Heart left ventricle (tissue), 13 donors: ENCODE results near the gene DOCK7.

Experiments
- POLR2A ChIP-seq, 2 donors: fragments of 450-650 bp; IDR thresholded peaks; one replicate each; pipeline ENCODE4 v1.6.1; 2017; ENCODE audit warnings: antibody characterized with exemption in 2 of 2, mild to moderate bottlenecking in 2 of 2, moderate library complexity in 2 of 2
- TF ChIP-seq, protein P1 (sequence below), 12 donors: fragments of 200-600 bp; sonication (generic) in 4 of 12; IDR thresholded peaks; one replicate each; pipeline versions ENCODE4 v1.5.0 to v1.8.0; 2018 to 2022; ENCODE audit warnings: antibody characterized with exemption in 12 of 12, mild to moderate bottlenecking in 5 of 12
- donor health status: ischemic (EF 13 %, LVEDD 7.1; RV severe dilation, severe dysfunction).
- donor health status: DM: no; HTN: yes; CAD: no.
- donor health status: DM: no; HTN: no; CAD: no.
- donor health status: ischemic (EF 25% LVEDD 6.9; RV normal size, moderate dysfunction).
- donor health status: ischemic (EF 25% LVEDD 5.7; RV mildly dilated, moderate dysfunction).
- donor health status: ischemic (EF 35%, LVEDD 5.7; RV mildly dilated, moderate dysfunction).
- donor health status: nonischemic (EF 11% LVEDD 7.7; RV severe dilation, severe dysfunction).
- donor health status: DM: yes; HTN: yes; CAD: no.
- donor health status: PGD.
- donor health status: ischemic (EF 29% LVEDD 5.4; RV normal size, mild dysfunction).
- donor health status: nonischemic (EF 23%, LVEDD 6.1; RV moderate dilation, normal function).

DNA sequence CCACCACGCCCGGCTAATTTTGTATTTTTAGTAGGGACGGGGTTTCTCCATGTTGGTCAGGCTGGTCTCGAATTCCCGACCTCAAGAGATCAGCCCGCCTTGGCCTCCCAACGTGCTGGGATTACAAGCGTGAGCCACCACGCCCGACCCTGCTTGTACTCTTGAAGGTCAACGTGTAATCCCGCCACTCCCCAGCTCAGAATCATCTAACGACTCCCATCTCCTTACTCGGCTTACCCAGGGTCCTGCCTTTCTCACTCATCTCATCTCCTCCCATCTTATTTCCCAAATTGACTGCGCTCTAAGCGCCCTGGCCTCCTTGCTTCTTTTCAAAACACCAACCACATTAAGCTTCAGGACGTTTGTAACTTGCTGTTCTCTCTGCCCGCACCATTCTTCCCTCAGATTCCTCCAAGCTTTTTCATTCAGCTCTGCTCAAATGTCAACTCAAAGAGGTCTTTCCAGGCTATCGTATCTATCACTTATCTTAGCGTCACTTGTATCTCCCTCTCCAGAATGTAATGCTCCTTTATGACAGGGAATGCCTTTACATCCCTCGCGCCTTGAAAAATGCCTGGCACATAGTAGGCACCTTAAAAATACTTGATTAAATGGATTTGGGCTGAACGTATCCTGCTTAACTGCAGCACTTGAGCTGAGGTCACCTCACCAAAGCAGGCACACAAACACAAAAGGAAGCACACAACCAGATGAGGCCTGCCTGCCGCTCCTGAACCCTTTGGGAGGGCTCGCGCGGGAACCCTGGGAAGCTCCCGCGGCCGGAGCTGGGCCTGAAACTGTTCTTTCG lies 252.8 kb downstream of the DOCK7 start:
- TF ChIP-seq, protein P1, sequence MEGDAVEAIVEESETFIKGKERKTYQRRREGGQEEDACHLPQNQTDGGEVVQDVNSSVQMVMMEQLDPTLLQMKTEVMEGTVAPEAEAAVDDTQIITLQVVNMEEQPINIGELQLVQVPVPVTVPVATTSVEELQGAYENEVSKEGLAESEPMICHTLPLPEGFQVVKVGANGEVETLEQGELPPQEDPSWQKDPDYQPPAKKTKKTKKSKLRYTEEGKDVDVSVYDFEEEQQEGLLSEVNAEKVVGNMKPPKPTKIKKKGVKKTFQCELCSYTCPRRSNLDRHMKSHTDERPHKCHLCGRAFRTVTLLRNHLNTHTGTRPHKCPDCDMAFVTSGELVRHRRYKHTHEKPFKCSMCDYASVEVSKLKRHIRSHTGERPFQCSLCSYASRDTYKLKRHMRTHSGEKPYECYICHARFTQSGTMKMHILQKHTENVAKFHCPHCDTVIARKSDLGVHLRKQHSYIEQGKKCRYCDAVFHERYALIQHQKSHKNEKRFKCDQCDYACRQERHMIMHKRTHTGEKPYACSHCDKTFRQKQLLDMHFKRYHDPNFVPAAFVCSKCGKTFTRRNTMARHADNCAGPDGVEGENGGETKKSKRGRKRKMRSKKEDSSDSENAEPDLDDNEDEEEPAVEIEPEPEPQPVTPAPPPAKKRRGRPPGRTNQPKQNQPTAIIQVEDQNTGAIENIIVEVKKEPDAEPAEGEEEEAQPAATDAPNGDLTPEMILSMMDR (IDR thresholded peaks at IDR 0.05) = no peak
- no peak for TF ChIP-seq POLR2A (IDR thresholded peaks at IDR 0.05)
